ENCODE data around the gene SRGN. TPM values are rescaled to one million over a fixed set of nuclear protein-coding genes. Genes with fewer than 3 reads are reported as not detected.

SRGN gene, protein sequence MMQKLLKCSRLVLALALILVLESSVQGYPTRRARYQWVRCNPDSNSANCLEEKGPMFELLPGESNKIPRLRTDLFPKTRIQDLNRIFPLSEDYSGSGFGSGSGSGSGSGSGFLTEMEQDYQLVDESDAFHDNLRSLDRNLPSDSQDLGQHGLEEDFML
- 574 and 715 TPM in 2 replicates for total RNA-seq

GRCh38 chr10:69087590-69088470 lies at the start of gene SRGN:
Gene SRGN, plus strand, starts transcription at chr10:69088103. Its CDS starts 55 bp downstream, at chr10:69088158.

GRCh38 chr10:69123747-69124562 lies 36.1 kb downstream of the SRGN start, which contains the start of gene VPS26A:
Gene VPS26A, plus strand, starts transcription at chr10:69124178. Its CDS starts 100 bp downstream, at chr10:69124278.

Other genes starting within 250 kb of the SRGN start
- 35.2 and 39.5 TPM in 2 replicates for gene DDX50, start 186.8 kb upstream of the SRGN start, total RNA-seq
- gene DDX21, start 131.9 kb upstream of the SRGN start, total RNA-seq = 44.2 and 55.4 TPM in 2 replicates
- 36.6 and 41.1 TPM in 2 replicates for gene KIFBP, start 99.3 kb upstream of the SRGN start, total RNA-seq
- 28.2 and 33.2 TPM in 2 replicates for gene VPS26A, start 36.1 kb downstream of the SRGN start, total RNA-seq
- gene SUPV3L1, start 92.1 kb downstream of the SRGN start, total RNA-seq = 13.2 and 13.3 TPM in 2 replicates
- gene HKDC1, start 132.2 kb downstream of the SRGN start, total RNA-seq = 0.18 and 0.49 TPM in 2 replicates
- gene HK1, start 190.4 kb downstream of the SRGN start, total RNA-seq = 168 and 214 TPM in 2 replicates